ENCODE data around the gene TEX54.
"Not testable (repeated sequence)": the region's sequence is repeated elsewhere in the genome, so short reads cannot be mapped to it uniquely, and the experiment has no call there.

The TEX54 gene

DNA sequence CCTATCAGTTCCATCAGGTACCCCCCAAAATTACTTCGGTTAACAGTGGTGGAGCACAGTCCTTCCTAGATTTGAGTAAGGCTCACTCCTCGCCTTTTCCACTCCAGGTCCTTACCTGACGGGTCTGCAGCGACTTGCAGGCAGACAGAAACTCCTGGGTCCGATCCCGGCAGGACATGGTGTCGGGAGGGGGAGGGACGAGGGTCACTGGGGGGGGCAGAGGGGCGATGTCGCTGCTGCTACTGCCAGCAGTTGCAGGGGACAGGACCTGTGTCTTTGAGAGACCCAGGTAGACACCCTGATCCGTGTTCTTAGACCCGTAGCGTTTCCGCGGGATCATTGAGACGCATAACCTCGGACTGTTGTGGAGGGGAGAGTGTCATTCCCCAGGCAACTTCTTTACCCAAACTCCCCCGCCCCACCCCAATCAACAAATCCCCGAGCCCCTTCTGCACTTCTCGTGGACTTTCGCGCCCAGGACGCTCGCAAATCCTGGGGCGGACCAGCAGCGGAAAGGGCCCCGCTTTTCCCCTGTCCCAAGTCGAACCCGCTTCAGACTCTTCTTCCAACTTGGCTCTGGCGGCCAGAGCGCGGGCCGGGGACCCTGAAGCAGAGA, 1.6 kb downstream of the TEX54 start:
- no peak for DNase-seq

DNA sequence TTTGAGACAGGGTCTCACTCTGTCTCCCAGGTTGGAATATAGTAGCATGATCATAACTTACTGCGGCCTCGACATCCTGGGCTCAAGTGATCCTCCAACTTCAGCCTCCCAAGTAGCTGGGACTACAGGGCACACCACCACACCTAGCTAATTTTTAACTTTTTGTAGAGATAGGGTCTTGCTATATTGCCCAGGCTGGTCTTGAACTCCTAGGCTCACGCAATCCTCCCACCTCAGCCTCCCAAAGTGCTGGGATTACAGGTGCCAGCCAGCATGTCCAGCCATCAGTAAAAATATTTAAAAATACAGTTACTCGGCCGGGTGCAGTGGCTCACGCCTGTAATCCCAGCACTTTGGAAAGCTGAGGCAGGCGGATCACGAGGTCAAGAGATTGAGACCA, 4.5 kb downstream of the TEX54 start:
- not testable (repeated sequence) for DNase-seq

DNA sequence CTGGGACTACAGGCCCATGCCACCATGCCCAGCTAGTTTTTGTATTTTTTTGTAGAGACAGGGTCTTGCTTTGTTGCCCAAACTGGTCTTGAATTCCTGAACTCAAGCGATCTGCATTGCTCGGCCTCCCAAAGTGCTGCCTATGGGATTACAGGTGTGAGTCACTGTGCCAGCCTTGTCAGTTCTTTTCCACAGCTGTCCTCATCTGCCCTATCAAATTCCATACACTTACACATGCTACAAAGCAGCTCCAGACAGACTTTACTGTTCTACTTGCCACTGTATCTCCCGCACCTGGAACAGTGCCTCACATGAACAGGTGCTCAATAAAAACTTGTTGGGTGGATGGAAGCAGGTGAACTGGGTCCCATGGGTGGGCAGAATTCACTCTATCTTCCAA, 9.0 kb downstream of the TEX54 start:
- DNase-seq: no peak

DNA sequence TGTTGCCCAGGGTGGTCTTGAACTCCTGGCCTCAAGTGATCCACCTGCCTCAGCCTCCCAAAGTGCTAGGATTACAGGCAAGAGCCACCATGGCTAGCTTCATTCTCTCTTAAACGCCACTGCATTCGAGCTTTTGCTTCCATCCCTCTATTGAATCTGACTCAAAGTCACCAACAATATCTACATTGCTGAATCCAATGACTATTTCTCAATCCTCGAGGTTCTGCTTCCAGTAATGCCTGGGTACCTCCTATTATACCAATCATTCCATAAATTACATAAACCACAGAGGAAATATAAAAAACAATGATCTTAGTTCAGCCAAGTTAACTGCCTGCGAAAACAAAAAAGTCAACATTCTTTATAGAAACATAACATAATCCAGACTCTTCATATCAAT, 15.5 kb downstream of the TEX54 start:
- no peak for DNase-seq

DNA sequence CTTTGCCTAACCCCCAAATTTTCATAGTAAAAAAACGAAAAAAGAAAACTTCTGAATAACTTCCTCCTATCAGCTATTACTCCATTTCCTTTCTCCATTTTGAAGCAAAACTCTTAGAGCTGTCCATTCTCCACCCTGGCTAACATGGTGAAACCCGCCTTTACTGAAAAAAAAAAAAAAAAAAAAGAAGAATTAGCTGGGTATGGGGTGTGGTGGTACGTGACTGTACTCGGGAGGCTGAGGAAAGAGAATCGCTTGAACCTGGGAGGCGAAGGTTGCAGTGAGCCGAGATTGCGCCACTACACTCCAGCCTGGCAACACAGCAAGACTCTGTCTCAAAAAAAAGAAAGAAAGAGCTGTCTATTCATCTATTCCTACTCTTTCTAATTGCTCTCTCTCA, 16.1 kb downstream of the TEX54 start:
- DNase-seq: no peak

DNA sequence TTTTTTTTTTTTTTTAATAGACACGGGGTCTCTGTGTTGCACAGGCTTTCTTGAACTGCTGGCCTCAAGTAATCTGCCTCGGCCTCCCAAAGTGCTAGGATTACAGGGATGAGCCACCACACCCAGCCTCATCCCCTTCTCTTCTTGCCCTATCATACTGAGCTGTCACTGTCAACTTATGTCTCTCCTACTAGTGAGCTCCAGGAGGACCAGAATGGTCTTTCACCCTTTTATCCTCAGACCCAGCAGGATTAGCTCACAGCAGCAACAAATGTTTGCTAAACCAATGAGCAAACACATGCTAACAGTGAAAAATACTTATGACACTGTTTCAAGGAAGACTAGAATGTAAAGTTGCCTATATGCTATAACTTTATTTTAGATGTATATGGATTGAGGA, 21.0 kb downstream of the TEX54 start:
- DNase-seq: no peak

DNA sequence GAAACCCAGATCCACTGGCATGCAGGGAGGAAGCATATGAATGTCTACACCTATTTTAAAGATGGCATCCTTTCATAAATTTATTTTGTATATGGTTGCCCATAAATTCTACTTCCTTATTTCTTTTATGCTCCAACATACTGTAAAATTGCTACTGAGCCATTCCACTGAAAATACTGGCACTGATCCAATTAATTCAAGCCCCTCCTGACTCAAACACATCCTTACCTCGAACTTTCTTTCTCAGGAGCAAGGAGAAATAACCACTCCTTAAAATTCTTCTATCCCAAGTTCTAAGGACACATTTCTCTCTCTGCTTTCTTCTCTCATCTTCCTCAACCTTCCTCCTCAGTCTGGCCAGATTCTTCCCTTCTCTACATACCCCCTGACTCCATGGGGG, 21.9 kb downstream of the TEX54 start:
- DNase-seq: no peak

DNA sequence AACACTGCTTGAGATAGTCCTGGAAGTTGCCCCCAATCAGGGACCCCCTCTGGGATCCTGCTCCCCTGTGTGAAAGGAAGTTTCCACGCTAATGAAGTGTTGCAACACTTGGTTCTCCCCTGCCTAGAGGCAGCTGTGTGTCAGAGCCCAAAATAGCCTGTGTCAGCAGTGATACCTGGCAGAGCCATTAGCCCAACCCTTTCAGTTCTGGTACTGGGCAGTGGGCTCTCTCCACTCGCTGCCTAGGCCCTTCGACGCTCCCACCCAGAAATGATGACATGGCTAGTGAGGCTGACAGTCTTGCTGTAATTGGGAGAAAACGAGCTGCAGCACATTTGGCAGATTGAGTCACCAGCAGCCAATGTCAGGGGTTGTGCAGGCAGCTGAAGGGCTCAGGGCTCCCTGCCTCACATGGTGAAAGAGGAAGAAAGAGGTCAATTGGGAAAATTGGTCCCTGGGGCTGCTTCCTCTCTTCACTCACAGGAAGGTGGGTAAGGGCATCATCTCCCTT, 26.0 kb downstream of the TEX54 start:
- DNase-seq: no peak

DNA sequence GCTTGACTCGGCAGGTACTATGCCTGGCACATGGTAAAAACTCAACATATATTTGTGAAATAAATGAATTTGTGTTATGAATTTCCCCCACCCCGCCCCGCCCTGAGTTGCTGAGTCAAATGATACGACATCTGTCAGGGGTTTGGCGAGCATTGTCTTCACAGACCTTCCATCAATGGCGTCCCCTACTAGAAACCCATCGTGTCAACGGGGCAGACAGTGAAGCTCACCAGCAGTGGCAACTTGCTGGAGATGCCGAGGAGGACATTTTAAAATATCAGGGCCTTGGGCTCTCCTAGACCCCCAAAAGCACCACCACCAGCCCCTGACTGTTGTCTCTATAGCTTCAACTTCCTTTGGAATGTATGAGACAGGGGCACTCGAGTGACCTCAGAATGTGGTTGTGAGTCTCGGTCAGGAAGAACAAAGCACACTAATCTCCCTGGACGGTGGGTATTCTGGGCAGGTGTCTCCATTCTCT, 26.6 kb downstream of the TEX54 start:
- DNase-seq: no peak

DNA sequence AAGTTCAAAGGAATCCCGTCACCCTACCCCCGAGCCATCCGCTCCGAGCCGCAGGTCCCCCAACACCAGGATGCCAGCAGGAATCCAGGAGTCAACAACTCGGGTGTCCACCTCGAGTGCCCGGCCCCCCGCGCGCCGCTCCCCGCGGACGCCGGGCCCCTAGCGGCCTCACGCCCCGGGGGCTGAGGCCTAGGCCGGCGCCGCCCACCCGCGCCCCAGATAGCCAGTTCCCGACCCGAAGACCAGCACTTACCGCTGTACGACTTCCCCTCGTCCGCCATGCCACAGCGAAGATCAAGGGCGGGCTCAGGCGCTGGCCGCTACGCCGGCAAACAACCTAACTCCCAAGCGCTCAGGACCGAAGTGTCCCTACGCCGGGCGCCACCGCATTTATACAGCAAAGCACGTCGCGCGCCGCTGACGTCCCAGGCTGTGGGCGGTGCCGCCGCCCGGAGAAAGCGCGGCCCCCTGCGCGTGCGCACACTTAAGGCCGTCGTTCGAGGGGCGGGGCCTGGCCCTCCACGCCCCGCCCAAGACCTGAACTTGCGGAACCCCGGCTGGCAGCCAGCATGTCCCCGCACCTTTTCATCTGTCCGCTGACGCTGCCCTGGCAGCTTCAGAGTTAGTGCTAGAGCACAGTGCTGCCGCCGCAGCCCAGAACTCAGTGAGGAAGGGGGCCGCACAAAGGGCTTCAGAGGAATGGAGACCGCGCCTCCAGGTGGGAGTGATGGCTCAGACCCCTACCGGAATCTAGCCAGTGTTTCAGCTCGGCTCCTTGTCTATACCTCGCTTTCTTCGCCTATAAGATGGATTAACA, 27.4 kb downstream of the TEX54 start, which contains the start of gene NXF1:
Gene NXF1, minus strand, starts transcription at position 365 of the 817 bp plus-strand sequence. Its CDS starts 84 bp downstream, at position 281.
- DNase-seq: peak; percentile 91 to 98

DNA sequence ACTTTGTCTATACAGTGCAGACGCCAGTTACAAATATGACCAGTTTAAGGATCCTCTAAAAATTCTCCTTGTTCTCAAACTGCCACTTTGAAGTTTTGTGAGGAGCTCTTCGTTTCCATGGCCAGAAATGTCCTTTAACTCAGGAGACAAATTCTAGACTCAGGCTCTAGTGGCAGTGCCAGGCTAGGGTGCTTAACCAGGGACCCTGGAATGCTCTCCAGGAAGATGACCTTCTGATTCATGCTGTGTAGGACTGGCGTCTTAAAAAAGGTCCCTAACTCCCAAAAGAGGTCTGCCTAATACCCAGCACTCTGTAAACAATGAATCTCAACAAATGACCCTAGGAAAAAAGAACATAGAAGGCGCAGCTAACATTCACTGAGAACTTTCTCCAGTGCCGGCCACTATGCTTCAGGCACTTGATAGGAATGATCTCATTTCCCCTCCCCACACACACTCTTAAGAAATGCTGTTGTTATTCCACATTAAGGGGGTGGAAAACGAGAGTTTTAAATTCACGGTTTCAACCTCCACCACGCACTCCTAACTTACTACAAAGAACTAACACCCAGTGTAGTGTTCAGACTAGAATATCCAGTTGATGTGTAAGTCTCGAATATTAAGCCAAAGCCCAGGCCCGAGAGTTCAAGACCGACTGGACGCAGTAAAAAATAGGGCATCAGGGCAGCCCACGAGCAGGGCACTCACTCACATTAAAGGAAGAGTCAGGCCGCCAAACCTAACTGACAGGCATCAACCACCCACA, 28.1 kb downstream of the TEX54 start:
- DNase-seq: no peak

DNA sequence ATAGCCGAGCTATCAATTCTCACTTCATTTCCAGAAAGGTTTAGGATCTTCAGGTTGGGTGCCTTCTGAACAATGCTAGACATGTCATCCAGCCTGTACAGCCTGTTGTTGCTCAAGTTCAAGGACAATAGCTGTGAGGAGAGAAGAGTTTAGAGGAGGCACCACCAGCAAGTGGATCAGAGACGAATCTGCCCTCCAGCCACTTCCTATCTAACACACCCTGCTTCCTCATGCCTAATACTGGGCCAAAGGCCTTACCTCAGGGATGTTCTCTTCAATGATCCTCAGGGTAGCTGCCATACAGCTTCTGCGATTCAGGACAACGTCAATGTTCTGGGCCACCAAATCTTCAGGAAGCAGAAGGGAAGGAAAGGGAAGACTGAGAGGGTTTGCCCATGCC, 31.6 kb downstream of the TEX54 start:
- no peak for DNase-seq

DNA sequence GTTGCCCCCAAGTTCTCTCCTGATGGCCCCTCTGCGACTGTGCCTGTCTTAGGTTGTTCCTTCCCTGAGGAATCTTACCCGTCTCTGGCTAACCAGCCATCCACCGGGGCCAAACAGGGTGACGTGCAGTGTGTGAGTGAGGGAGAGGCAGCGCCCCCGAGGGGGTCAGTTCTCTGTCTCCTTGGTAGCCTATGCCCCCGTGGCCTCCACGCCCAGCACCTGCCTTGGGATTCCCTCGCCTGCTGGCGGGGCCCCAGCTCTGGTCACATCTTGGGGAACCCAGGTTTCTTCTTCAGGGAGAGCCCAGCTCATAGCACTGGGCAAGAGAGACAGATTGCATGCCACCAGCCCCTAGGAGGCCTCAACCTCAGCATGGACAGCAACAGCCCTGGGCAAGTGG, 33.2 kb downstream of the TEX54 start:
- no peak for DNase-seq

DNA sequence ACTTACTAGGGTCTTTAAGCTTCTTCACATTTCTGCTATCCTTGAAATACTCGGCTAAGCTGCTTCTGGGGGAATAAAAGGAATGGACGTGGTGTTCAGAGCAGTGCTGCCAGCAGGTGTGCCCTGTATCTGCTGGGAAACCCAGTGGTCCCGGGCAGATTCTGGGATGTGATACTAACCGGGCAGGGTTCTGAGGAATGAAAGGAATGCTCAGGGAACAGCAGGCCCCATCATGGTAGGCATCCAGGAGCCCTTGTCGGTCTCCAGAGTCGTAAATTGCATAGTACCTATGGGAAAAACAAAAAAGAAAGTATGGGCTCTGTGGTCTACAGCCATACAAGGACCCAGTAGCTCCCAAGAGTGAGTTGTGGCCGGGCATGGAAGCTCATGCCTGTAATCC, 36.4 kb downstream of the TEX54 start:
- no peak for DNase-seq

DNA sequence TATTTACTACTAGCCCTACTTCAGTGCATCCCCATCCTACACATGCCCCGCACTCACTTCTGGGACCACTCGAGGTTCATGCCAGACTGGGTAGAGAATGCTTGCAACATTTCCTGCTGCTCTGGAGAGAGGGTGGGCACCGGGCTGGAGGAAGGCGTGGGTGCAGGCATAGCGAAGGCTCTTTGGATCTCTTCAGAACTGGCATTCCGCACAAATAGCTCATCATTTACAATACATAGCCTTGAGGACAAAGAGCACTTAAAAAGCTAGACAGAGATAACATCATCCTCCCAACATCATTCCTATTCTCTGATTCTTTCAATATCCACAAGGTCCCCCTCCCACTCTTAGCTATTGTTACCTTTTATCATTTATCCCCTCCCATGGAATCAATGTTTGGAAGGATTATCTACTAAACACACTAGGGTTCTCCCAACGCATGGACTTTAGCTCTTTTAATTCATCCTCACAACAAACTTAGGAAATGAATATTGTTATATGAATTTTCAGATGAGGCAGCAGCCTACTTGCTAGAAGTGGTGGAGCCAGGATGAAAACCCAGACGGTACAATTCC, 38.4 kb downstream of the TEX54 start:
- DNase-seq: no peak

DNA sequence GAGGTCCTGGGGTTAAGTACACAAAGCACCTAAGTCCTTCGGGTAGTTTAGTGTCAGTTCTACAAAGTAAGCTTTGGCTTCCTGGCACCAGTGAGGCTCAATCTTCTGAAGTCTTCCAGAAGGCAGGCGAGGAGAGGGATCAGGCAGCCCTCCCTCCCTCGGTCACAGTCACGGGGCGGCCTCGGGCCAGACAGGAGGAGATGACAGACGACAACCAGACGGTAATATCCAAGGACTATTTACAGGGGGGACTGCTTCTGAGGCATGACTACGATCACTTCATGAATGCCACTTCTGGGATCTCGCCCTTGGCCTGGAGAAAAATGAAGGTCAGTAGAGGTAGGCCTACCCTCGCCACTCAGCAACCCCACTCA, 40.5 kb downstream of the TEX54 start:
- peak in 1 of 2 experiments; percentile 54 for DNase-seq

DNA sequence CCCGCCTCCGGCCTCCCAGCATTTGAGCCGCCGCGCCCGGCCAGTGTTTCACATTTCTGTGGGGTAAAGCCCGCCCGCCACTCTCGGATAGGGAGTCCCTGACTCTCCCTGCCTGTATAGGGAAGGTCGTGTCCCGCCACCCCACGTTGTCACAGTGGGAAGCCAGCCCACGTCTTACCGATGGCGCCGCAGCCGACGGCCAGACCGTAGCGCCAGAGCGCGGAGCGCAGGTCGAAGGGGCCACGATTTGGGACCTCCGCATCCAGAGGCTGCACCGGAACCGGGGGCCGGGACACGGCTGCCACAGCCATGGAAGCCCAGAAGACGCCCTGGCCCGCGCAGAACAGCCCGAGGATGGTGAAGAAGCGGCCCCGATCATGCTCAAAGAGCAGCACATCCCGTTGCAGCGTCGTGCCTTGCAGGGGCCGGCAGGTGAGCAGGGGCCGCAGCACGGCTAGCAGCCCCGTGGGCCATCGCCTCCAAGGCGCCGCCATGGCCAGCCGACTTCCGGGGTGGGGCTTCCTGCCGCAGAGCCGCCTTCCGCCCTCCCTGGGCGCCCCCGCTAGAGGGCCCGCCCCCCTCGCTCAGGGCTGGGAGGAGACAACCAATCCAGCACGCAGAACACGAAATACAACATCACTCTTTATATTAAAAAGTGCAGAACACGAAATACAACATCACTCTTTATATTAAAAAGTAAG, 41.0 kb downstream of the TEX54 start, which contains the start of gene TMEM223:
Gene TMEM223, minus strand, starts transcription at position 506 of the 701 bp plus-strand sequence. Its CDS starts 12 bp downstream, at position 494.
- peak; percentile 51 to 80 for DNase-seq

DNA sequence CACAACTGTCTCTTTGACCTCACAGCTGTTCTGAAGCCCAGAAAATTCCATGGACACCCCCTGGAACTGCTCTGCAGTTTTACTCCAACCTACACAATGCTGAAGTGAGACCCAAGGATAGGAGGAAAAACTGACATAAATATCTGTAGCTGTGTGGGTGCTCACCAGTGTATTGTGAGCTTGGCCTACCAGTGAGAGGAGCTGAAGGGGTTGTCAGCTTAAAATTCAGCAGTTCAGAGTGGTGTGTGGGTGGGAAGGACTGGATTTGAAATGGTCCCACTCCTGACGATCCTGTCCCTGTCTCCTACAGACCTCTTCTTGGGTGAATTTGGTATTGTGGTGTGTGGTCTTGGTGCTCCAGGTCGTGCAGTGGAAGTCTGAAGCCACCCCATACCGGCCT, 43.1 kb downstream of the TEX54 start:
- no peak for DNase-seq

DNA sequence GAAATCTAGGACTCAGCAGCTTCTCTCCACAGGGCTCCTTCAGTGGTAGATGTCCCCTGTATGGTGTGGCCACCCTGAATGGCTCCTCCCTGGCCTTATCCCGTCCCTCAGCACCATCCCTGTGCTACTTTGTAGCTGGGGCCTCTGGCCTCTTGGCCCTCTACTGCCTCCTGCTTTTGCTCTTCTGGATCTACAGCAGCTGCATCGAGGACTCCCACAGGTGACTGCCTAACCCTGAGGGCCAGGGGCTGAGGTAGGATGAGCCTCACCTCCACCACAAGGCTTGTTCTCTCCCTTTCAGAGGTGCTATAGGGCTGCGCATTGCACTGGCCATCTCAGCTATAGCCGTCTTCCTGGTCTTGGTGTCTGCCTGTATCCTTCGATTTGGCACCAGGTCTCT, 43.6 kb downstream of the TEX54 start:
- no peak for DNase-seq

DNA sequence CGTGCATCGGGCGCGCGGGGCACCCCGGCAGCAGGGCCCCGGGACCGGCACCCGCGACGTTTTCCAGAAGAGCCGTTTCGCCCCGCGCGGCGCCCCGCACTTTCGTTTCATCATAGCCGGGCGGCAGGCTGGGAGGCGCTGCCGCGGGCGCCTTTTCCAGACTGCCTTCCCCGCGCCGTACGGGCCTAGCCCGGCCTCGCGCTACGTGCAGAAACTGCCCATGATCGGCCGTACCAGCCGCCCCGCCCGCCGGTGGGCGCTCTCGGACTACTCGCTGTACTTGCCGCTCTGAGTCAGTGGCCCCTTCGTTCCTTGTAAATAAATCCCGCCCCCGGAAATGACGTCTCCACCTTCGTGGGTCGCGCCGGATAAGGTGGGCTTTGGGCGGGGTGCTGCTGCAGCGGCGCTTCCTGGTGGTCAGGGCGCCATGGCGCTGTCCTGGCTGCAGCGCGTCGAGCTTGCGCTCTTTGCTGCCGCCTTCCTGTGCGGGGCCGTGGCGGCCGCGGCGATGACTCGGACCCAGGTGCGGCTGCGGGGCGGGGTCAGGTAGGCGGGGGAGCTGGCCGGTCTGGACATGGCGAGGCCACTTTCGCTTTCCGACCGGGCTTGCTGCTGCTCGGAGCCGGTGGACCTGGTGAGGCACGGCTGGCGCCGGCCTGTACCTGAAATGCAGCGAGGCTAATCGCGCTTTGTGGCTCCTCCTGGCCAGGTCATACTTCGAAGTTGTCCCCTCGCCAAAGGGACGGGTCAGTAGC, 45.5 kb downstream of the TEX54 start, which contains the start of gene TMEM179B:
Gene TMEM179B, plus strand, starts transcription at position 398 of the 755 bp plus-strand sequence. Its CDS starts 30 bp downstream, at position 428.
- DNase-seq: peak; percentile 97 to 98

DNA sequence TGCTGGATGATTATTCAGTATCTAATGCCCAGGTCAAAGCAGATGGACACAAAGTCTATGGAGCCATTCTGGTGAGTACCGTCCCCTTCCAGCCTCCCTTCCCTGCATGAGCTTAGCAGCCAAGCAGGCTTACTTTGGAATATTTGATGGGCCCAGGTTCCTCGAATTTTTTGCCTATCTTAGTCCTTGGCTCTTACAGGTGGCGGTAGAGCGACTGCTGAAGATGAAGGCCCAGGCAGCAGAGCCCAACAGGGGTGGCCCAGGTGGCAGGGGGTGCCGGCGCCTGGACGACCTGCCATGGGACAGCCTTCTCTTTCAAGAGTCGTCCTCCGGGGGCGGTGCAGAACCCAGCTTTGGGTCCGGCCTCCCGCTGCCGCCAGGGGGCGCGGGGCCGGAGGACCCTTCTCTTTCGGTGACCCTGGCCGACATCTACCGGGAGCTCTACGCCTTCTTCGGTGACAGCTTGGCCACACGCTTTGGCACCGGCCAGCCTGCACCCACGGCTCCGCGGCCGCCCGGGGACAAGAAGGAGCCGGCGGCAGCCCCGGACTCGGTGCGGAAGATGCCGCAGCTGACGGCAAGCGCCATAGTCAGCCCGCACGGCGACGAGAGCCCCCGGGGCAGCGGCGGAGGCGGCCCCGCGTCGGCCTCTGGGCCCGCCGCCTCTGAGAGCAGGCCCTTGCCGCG, 46.2 kb downstream of the TEX54 start:
- DNase-seq: peak; percentile 14 to 83

All from NCI-H446 (cell line).